Skeletal muscle tissue (tissue), 4 donors: ENCODE results near the gene RALGAPB. TPM values are rescaled to one million over a fixed set of nuclear protein-coding genes. Genes with fewer than 3 reads are reported as not detected.

Source experiments
- H3K27ac ChIP-seq: one replicate; pipeline ENCODE4 v1.7.0; 2013; ENCODE audit warnings: mild to moderate bottlenecking, low read depth, low read length, inconsistent platforms
- H3K27me3 ChIP-seq, 3 donors: one replicate each; pipeline ENCODE4 v1.7.0; 2013; ENCODE audit warnings: low read length in 3 of 3; ENCODE audit not compliant: control insufficient read depth in 3 of 3, insufficient read depth in 3 of 3
- H3K36me3 ChIP-seq, 3 donors: one replicate each; pipeline ENCODE4 v1.7.0; 2013; ENCODE audit warnings: low read length in 3 of 3; ENCODE audit not compliant: control insufficient read depth in 3 of 3, insufficient read depth in 3 of 3
- H3K4me1 ChIP-seq, 3 donors: one replicate each; pipeline ENCODE4 v1.7.0; 2013; ENCODE audit warnings: low read length in 3 of 3, mild to moderate bottlenecking in 3 of 3; ENCODE audit not compliant: control insufficient read depth in 3 of 3, insufficient read depth in 3 of 3
- H3K4me3 ChIP-seq, 3 donors: one replicate each; pipeline ENCODE4 v1.7.0; 2013; ENCODE audit warnings: low read length in 3 of 3
- H3K9ac ChIP-seq, 3 donors: one replicate each; pipeline ENCODE4 v1.7.0; 2013; ENCODE audit warnings: low read length in 3 of 3, mild to moderate bottlenecking in 3 of 3, moderate library complexity in 2 of 3, low read depth in 1 of 3
- H3K9me3 ChIP-seq, 3 donors: one replicate each; pipeline ENCODE4 v1.7.0; 2013; ENCODE audit warnings: low read length in 3 of 3; ENCODE audit not compliant: control insufficient read depth in 3 of 3
- total RNA-seq: library from RNA; depleted of rRNA; stranded (reverse); fragments of >200 nt; gene quantifications from one replicate; pipeline ENCODE4 v1.2.3, GENCODE V29; 2014
- donor health status: Osteomylitis.

Gene RALGAPB
- total RNA-seq, 1 donor from 2014 or later: 23.0 TPM

DNA sequence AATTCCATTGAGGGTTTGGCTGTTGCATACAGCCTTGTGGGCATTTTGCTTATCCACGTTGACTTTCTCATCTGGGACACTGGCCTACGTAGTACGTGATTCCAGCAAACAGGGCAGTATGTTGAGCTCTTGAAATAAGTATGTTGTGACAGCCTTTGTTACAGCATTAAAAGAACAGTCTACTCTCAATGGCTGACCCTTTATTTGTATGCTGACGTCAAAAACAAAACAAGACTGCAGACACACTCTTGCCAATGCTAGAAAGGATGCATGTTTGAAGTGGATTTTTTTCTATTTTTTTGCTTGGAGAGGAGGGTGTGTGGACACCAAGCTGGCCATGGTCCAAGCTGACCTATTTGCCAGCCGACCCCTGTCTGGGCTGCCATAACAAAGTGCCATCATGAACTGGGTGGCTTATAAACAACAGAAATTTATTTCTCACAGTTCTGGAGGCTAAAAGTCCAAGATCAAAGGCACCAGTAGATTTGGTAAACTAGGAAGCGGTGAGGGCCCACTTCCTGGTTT lies 26.7 kb upstream of the RALGAPB start:
- peak overlapping the region; percentile 82 to 91 (median 90) for H3K4me3 ChIP-seq
- H3K27me3 ChIP-seq: no peaks in the 10 kb centered on the region
- no peak overlapping the region for H3K27ac ChIP-seq
- peak overlapping the region in 1 of 3 donors; percentile 97 for H3K9ac ChIP-seq
- H3K9me3 ChIP-seq: no peaks in the 10 kb centered on the region
- H3K36me3 ChIP-seq: peaks cover 21 to 23% (median 23%) of the 10 kb centered on the region in 3 donors
- H3K4me1 ChIP-seq: peaks cover 10 to 19% (median 11%) of the 10 kb centered on the region in 3 donors

DNA sequence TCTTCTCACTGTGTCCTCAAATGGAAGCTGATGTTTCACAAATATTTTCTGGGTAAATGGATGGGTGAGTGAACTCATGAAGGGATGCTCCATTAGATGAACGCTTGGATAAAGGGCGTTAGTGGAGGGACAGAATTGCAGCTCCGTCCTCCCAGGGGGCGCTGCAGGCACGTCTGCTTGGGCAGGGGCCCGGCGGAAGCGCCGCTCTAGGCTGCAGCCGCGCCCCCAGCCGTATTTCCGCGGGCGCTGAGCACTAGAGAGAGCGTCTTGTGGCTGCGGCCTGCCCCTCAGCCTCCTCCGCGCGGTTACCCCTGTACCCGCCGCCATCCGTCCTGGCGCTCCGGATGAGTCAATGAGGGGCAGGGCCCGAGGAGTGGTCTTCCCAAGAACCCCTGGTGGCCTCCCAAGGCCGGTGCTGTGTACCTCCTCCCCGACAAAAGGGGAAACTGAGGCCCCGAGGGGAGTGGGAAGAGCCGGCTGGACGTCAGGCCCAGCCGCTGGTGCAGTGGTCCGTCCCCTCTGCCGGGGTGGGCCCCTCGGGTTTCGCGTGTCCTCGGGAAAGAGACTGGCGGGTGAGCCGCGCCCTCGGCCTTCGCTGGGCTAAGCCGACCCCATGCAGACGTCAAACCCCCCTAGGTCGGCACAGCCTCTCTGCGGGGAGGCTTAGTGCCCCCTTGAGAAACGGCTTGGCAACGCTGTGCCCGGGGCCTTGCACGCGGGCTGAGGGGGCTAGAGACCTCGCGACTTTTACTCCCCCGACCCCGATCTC lies 26.0 kb upstream of the RALGAPB start:
- H3K27ac ChIP-seq: peak overlapping the region; percentile 71
- peak overlapping the region; percentile 82 to 91 (median 90) for H3K4me3 ChIP-seq
- peaks cover 10 to 19% (median 11%) of the 10 kb centered on the region in 3 donors for H3K4me1 ChIP-seq
- peak overlapping the region; percentile 88 to 97 (median 92) for H3K9ac ChIP-seq
- H3K36me3 ChIP-seq: peaks cover 23 to 24% (median 23%) of the 10 kb centered on the region in 3 donors
- H3K9me3 ChIP-seq: no peaks in the 10 kb centered on the region
- no peaks in the 10 kb centered on the region for H3K27me3 ChIP-seq

DNA sequence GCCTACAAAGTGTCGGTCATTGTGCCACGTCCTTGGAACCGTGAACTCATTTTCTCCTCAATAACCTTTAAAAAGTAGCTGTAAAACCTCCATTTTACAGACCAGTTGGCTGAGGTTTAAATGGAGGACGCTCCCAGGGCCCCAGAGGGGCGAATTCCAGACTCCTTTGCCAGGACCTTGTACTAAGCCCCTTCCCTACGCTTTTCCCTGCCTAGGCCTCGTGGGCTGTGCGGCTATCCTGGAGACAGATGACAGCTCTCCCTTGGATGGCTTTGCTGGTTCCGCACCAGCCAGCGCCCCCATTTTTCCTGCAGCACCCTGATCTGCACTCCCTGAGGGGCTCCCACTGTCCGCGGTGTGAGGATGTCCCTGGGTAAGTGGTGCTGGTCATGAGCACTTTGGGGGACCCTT lies 25.4 kb upstream of the RALGAPB start:
- Histone ChIP-seq H3K36me3 (peaks cover 23 to 24% (median 23%) of the 10 kb centered on the region in 3 donors), H3K9ac (peak overlapping the region; percentile 88 to 97 (median 92)), H3K9me3 (no peaks in the 10 kb centered on the region), H3K4me1 (peaks cover 10 to 19% (median 11%) of the 10 kb centered on the region in 3 donors), H3K4me3 (peak overlapping the region; percentile 82 to 91 (median 90)), H3K27ac (peak overlapping the region; percentile 71), H3K27me3 (no peaks in the 10 kb centered on the region)

DNA sequence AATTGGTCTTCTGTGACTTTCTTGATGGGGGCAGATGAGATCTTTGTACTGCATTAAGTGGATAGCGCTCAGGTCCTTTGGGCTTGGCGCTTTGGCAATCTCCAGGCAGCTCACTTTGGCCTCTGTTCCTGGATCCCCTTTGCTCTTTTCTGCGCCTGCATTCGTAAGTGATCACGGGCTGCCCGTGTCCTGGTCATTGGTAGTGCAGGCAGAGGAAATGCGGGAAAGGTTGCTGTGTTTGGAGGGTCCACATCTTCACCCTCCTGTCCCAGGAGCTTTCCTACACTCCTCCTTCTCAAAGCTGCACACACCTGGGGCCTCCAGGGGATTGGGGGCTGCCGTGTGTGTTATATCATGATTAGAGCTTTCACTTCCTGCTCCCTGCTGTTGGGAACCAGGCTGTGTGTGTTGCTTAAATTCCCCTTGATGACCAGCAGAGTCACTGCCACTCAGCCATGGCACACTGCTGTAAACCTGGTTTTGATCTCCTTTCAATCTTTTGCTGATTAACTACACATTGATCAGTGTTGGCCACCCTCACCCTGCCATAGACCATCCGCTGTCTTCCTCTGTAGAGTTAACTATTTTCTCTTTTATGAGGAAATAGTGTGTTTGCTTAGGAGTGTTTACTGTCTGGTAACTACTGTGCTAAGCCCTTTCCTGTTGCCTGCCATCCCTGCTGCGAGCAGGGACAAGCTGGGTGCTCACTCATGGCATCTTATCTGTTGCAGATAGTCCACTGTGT lies 24.5 kb upstream of the RALGAPB start:
- H3K36me3 ChIP-seq: peaks cover 23 to 24% (median 23%) of the 10 kb centered on the region in 3 donors
- no peak overlapping the region for H3K9ac ChIP-seq
- no peaks in the 10 kb centered on the region for H3K9me3 ChIP-seq
- H3K27me3 ChIP-seq: no peaks in the 10 kb centered on the region
- peaks cover 11 to 19% (median 11%) of the 10 kb centered on the region in 3 donors for H3K4me1 ChIP-seq
- H3K4me3 ChIP-seq: no peak overlapping the region
- H3K27ac ChIP-seq: no peak overlapping the region

DNA sequence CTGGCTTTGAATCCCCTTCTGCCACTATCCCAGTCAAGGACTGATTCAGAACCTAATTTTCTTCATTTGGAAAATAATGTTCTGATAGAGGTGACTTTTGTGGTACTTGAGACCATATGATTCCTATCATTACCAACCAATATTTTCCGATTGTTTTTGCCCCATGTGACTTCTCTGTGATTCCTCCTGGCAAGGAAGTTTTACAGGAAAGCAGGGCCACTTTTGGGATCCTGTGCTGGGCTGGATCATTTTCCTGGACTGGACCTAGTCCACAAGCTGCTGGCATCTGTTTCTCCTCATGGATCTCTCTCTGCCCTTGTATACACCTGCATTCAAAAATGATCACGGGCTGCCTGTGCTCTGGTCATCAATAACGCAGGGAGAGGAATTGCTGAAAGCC lies 23.6 kb upstream of the RALGAPB start:
- Histone ChIP-seq H3K9ac (no peak overlapping the region), H3K4me1 (peaks cover 11 to 19% (median 11%) of the 10 kb centered on the region in 3 donors), H3K9me3 (no peaks in the 10 kb centered on the region), H3K4me3 (no peak overlapping the region), H3K27ac (no peak overlapping the region), H3K36me3 (peaks cover 23 to 24% (median 23%) of the 10 kb centered on the region in 3 donors), H3K27me3 (no peaks in the 10 kb centered on the region)

DNA sequence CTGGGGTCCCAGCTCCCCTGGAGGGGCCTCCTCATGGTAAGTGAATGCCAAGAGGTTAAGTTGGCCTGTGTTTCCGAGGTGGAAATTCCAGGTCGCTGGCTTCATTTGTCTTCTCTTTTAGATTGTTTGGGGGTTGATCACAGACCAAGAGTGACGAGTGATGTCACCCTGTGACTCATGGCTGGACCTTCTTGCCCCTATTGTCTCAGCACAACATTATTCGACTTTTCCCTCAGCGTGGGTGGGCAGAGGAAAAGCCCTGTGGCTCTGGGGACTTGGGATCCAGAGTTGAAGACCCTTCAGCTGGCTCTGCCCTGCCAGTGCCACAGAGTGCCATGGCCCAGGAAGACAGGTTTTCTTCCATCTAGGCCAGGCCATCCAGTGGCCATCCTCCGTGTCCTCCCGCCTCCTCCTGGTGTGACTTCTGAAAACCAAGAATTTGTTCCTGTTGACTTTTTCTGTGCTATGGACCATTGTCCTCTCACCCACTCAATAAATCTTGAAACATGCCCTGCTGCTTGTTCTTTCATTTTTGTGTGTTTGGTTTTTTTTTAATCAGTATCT lies 22.1 kb upstream of the RALGAPB start:
- Histone ChIP-seq H3K4me1 (peaks cover 11 to 19% (median 11%) of the 10 kb centered on the region in 3 donors), H3K27ac (no peak overlapping the region), H3K4me3 (no peak overlapping the region), H3K9ac (no peak overlapping the region), H3K36me3 (peaks cover 23 to 24% (median 23%) of the 10 kb centered on the region in 3 donors), H3K9me3 (no peaks in the 10 kb centered on the region), H3K27me3 (no peaks in the 10 kb centered on the region)

DNA sequence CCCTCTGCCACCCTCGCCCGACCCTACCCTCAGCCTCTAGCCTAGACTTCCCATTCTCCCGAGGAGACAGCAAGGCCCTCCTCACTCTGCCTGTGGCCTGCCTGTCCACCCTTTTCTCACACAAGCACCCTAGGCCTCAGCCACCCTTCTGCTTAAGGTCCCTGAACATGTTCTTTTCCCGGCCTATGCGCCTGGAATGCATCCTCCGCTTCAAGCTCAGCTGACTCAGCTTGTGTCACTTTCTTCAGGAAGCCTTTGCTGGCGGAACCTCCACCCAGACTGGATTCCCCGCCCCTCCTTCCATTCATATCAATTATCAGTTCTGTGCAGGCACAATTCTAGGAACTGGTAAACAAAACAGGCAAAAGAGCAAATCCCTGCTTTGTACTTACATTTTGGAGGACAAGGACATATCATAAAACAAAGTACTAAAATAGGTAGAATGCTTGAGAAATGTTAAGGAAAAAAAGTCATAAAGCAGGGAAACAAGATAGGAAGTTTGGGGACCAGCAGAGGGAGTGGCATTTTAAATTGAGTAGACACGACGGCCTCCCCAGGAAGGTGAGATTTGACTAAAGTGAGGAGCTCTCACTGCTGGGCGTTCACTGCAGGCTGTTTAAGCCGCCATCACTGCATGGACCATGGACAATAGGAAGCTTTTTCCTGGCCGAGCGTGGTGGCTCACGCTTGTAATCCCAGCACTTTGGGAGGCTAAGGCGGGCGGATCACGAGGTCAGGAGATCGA lies 19.6 kb upstream of the RALGAPB start:
- H3K36me3 ChIP-seq: peaks cover 23 to 24% (median 23%) of the 10 kb centered on the region in 3 donors
- no peak overlapping the region for H3K4me3 ChIP-seq
- H3K9me3 ChIP-seq: no peaks in the 10 kb centered on the region
- peak overlapping the region in 1 of 3 donors; percentile 55 for H3K9ac ChIP-seq
- H3K27ac ChIP-seq: no peak overlapping the region
- no peaks in the 10 kb centered on the region for H3K27me3 ChIP-seq
- peaks cover 0 to 3% (median 2%) of the 10 kb centered on the region in 3 donors for H3K4me1 ChIP-seq

DNA sequence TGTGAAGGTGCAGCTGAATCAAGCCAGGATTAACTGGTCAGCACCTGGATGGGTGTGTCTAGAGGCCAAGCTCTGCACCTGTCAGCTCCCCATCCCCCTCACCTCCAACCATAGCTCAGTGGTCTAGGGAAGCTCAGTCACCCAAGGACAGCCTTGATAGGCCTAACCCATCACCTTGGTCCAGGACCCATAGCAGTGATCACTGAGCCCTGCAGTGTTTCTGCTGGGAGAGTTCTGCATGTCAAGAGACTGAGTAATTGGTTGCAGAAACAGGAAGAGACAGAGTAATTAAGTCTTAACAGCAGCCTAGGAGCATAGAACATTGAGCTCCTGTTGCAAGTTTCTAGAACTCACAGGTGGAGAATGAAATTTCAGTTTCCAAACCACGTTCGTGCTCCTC lies 18.7 kb upstream of the RALGAPB start:
- Histone ChIP-seq H3K4me1 (peaks cover 0 to 3% (median 0%) of the 10 kb centered on the region in 3 donors), H3K36me3 (peaks cover 15 to 18% (median 16%) of the 10 kb centered on the region in 3 donors)

More for the DNA sequence above, 18.7 kb upstream of the RALGAPB start:
- H3K9ac ChIP-seq: no peak overlapping the region
- no peak overlapping the region for H3K4me3 ChIP-seq
- H3K9me3 ChIP-seq: no peaks in the 10 kb centered on the region
- no peak overlapping the region for H3K27ac ChIP-seq
- no peaks in the 10 kb centered on the region for H3K27me3 ChIP-seq
